ENCODE measurements around the gene LRP5.
"Not testable (repeated sequence)": the region's sequence is repeated elsewhere in the genome, so short reads cannot be mapped to it uniquely, and the experiment has no call there.

LRP5 gene

GRCh38 chr11:68282141-68282860, 30.1 kb upstream of the LRP5 start:
- DNase-seq (ENCODE audit: low spot score), result no peak

GRCh38 chr11:68282861-68283230, 29.5 kb upstream of the LRP5 start:
- no peak for DNase-seq (ENCODE audit: low spot score)

GRCh38 chr11:68284588-68284987, 27.8 kb upstream of the LRP5 start:
- not testable (repeated sequence) for DNase-seq (ENCODE audit: low spot score)

GRCh38 chr11:68287419-68287818, 25.0 kb upstream of the LRP5 start:
- DNase-seq (ENCODE audit: low spot score), result no peak

GRCh38 chr11:68289456-68289855, 22.9 kb upstream of the LRP5 start:
- no peak for DNase-seq (ENCODE audit: low spot score)

GRCh38 chr11:68293708-68294107, 18.7 kb upstream of the LRP5 start:
- DNase-seq (ENCODE audit: low spot score), result no peak

- no peak for DNase-seq (ENCODE audit: low spot score)
These were observed 17.1 kb upstream of the LRP5 start for GRCh38 chr11:68295271-68295670.

GRCh38 chr11:68295940-68296339, 16.5 kb upstream of the LRP5 start:
- no peak for DNase-seq (ENCODE audit: low spot score)

GRCh38 chr11:68296344-68297051, 15.9 kb upstream of the LRP5 start:
- no peak for DNase-seq (ENCODE audit: low spot score)

GRCh38 chr11:68297052-68297378, 15.4 kb upstream of the LRP5 start:
- no peak for DNase-seq (ENCODE audit: low spot score)

GRCh38 chr11:68297494-68297811, 14.9 kb upstream of the LRP5 start:
- DNase-seq (ENCODE audit: low spot score), result no peak

- peak; percentile 94 for DNase-seq (ENCODE audit: low spot score)
These were observed 14.4 kb upstream of the LRP5 start for GRCh38 chr11:68297812-68298658.

GRCh38 chr11:68298659-68299516, 13.5 kb upstream of the LRP5 start:
- no peak for DNase-seq (ENCODE audit: low spot score)

- DNase-seq (ENCODE audit: low spot score), result not testable (repeated sequence)
These were observed 12.9 kb upstream of the LRP5 start for GRCh38 chr11:68299517-68299879.

GRCh38 chr11:68300076-68300830, 12.1 kb upstream of the LRP5 start:
- DNase-seq (ENCODE audit: low spot score), result no peak

- DNase-seq (ENCODE audit: low spot score), result no peak
These were observed 10.1 kb upstream of the LRP5 start for GRCh38 chr11:68302256-68302655.

GRCh38 chr11:68302670-68303069, 9.7 kb upstream of the LRP5 start:
- DNase-seq (ENCODE audit: low spot score), result no peak

GRCh38 chr11:68303083-68303482, 9.3 kb upstream of the LRP5 start:
- no peak for DNase-seq (ENCODE audit: low spot score)

- DNase-seq (ENCODE audit: low spot score), result no peak
These were observed 8.2 kb upstream of the LRP5 start for GRCh38 chr11:68303982-68304780.

- no peak for DNase-seq (ENCODE audit: low spot score)
These were observed 5.8 kb upstream of the LRP5 start for GRCh38 chr11:68306636-68307035.

GRCh38 chr11:68308068-68308467, 4.3 kb upstream of the LRP5 start:
- no peak for DNase-seq (ENCODE audit: low spot score)

Measured in AG20443 (cell line).